HG02885 (cell line): ENCODE data around the gene CLMN.

Source experiments
- ATAC-seq: cut with Tn5 transposase; IDR thresholded peaks from one replicate; pipeline ENCODE4 v1.9.1; 2021; ENCODE audit warnings: mild to moderate bottlenecking; ENCODE audit not compliant: unreplicated experiment, poor library complexity

Gene CLMN

GRCh38 chr14:95229749-95230148 is 90.0 kb downstream of the CLMN start:
- no peak for ATAC-seq

- no peak for ATAC-seq
These were observed 91.5 kb downstream of the CLMN start for GRCh38 chr14:95228240-95228639.

- ATAC-seq: no peak
These were observed 92.3 kb downstream of the CLMN start for GRCh38 chr14:95227279-95227860.

- no peak for ATAC-seq
These were observed 92.9 kb downstream of the CLMN start for GRCh38 chr14:95226801-95227200.

GRCh38 chr14:95225251-95225887 is 94.3 kb downstream of the CLMN start:
- no peak for ATAC-seq

GRCh38 chr14:95222870-95223398 is 96.8 kb downstream of the CLMN start:
- no peak for ATAC-seq

- no peak for ATAC-seq
These were observed 97.5 kb downstream of the CLMN start for GRCh38 chr14:95222151-95222631.

- ATAC-seq: no peak
These were observed 98.2 kb downstream of the CLMN start for GRCh38 chr14:95221531-95221930.

GRCh38 chr14:95220663-95221231 is 99.0 kb downstream of the CLMN start:
- ATAC-seq: no peak

GRCh38 chr14:95218472-95219193 is 101.1 kb downstream of the CLMN start:
- ATAC-seq: no peak

GRCh38 chr14:95218006-95218405 is 101.7 kb downstream of the CLMN start:
- ATAC-seq: no peak

GRCh38 chr14:95217391-95217900 is 102.3 kb downstream of the CLMN start:
- ATAC-seq: no peak

- ATAC-seq: no peak
These were observed 103.7 kb downstream of the CLMN start for GRCh38 chr14:95216008-95216407.

GRCh38 chr14:95215094-95215725 is 104.5 kb downstream of the CLMN start:
- no peak for ATAC-seq

GRCh38 chr14:95213774-95214173 is 105.9 kb downstream of the CLMN start:
- no peak for ATAC-seq

GRCh38 chr14:95211721-95212504 is 107.8 kb downstream of the CLMN start:
- no peak for ATAC-seq

- no peak for ATAC-seq
These were observed 109.0 kb downstream of the CLMN start for GRCh38 chr14:95210699-95211098.

GRCh38 chr14:95208598-95208997 is 111.1 kb downstream of the CLMN start:
- no peak for ATAC-seq

- ATAC-seq: no peak
These were observed 112.1 kb downstream of the CLMN start for GRCh38 chr14:95207475-95208233.
